Jurkat, Clone E6-1 (cell line): Measurements from ENCODE around the gene ZNF580.

ENCODE experiments used
- DNase-seq: peaks from one replicate; pipeline ENCODE4 v3.0.0-alpha.2; 2011; ENCODE audit warnings: low read depth, low spot score
- H3K4me3 ChIP-seq: 2 replicates; pipeline ENCODE4 v1.5.1; 2011; ENCODE audit warnings: mild to moderate bottlenecking, low read length, control low read depth, moderate library complexity

Gene ZNF580

GRCh38 chr19:55670280-55671053 is 29.7 kb downstream of the ZNF580 start:
- no peak for DNase-seq
- no peak overlapping the region for H3K4me3 ChIP-seq

DNA sequence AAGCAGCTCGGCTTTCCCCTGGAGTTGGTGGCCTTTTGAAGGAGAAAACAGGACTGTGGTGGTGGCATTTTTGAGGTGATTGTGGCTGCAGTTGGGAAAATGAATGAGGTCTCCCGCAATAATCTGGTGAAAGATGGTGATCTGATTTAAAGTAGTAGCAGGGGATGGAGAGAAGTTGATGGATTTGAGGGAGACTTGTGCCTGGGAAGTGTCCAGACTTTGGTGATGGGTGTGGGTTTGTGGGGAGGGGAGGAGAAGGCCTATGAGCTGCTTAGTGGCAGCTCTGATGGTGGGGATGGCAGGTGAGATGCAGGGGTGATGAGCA is 30.2 kb downstream of the ZNF580 start:
- H3K4me3 ChIP-seq = no peak overlapping the region
- no peak for DNase-seq

DNA sequence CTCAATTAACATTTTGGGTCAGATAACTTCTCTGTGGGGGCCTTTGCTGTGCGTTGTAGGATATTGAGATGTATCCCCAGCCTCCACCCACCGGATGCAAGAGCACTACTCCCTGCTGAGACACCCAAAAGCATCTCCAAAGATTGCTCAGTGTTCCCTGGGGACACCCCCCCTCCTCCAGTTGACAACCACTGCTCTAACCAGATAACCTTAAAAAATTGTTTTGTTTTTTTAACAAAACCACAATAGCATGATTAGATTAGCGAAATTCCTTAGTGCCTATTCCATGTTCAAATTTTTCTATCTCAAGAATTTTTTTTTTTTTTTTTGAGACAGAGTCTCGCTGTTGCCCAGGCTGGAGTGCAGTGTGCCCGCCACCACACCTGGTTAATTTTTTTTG is 31.6 kb downstream of the ZNF580 start:
- DNase-seq = no peak
- no peak overlapping the region for H3K4me3 ChIP-seq

DNA sequence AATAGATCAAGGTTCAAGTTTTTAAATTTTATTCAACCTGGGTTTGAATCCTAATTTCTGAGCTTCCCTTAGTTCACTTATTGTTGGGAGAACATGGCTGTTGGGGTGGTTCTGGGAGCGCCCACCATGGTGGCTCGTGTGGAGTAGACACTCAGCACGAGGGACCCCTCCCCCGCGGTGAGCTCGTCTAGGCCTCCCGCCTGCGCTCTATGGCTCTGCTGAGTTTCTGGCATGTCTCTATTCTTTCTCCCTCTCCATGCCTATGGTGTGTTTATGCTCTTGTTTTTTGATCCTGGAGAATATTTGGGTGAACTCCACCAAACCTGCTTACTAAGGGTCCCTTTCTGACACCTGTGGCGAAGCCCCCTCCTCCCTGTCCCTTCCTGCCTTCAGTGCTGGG is 32.7 kb downstream of the ZNF580 start:
- no peak for DNase-seq
- no peak overlapping the region for H3K4me3 ChIP-seq

DNA sequence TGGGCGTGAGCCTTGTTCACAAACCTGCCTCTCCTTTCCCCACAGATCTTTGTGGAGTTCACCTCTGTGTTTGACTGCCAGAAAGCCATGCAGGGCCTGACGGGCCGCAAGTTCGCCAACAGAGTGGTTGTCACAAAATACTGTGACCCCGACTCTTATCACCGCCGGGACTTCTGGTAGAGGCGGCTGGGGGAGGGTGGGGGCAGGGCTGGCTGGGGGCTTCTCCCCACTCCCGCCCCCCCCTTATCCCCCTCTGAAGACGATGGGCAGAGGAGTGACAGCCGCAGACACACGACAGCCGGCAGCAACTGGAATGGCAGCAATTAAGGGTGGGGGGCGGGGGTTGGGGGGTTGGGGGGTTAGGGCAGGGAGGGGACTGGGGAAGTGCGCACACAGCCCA is 33.1 kb downstream of the ZNF580 start:
- no peak for DNase-seq
- peak overlapping the region; percentile 93; the same call in 1 of the 2 replicates for H3K4me3 ChIP-seq

- peak overlapping the region; percentile 93 for H3K4me3 ChIP-seq
Measured at GRCh38 chr19:55674459-55674840, 33.6 kb downstream of the ZNF580 start.

GRCh38 chr19:55674841-55675660 is 34.2 kb downstream of the ZNF580 start, which contains the start of gene EPN1:
Gene EPN1 (plus strand): TSS chr19:55675226. CDS start chr19:55678628, 3,402 bp downstream.
- DNase-seq = peak; percentile 94
- H3K4me3 ChIP-seq = peak within 1 kb of the TSS; percentile 93

More at GRCh38 chr19:55674459-55674840, 33.6 kb downstream of the ZNF580 start:
- no peak for DNase-seq

DNA sequence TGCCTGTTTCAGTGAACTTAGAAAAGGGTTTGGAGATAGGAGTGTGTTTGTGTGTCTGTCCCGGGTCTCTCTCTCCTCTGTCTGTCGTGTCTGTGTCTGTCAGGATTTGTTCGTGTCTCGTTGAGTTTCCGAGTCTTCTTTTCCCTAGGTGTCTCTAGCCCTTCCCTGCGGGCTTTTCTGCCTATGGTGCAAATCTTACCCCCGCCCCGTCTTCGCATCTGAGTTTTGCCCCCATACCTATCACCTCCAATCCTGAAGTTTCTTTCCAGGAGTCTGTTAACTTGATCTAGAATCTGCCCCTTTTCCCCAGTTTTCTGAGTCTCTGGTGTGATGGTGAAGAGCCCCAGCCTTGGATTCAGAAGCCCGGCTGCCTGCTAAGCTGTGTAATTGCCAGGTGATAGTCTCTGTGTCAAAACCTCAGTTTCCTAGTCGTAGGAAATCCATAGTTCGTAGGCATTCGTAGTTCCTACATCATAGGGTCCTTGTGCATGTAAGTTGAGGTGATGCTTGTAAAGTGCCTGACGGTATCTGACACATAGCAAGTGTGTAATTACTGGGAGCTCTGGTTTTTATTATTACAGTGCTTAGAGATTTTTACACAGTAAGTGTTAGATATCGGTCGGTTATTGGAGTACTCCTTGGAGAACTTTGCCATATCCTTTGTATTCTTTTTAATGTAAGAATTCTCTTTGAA is 35.0 kb downstream of the ZNF580 start:
- peak overlapping the region; percentile 93 for H3K4me3 ChIP-seq
- DNase-seq = no peak

- DNase-seq = no peak
- peak overlapping the region; percentile 93 for H3K4me3 ChIP-seq
Measured at GRCh38 chr19:55676383-55676782, 35.6 kb downstream of the ZNF580 start.

- no peak overlapping the region for H3K4me3 ChIP-seq
- DNase-seq = no peak
Measured at GRCh38 chr19:55676889-55677505, 36.2 kb downstream of the ZNF580 start.

GRCh38 chr19:55677572-55678028 is 36.8 kb downstream of the ZNF580 start:
- no peak for DNase-seq
- H3K4me3 ChIP-seq = no peak overlapping the region

DNA sequence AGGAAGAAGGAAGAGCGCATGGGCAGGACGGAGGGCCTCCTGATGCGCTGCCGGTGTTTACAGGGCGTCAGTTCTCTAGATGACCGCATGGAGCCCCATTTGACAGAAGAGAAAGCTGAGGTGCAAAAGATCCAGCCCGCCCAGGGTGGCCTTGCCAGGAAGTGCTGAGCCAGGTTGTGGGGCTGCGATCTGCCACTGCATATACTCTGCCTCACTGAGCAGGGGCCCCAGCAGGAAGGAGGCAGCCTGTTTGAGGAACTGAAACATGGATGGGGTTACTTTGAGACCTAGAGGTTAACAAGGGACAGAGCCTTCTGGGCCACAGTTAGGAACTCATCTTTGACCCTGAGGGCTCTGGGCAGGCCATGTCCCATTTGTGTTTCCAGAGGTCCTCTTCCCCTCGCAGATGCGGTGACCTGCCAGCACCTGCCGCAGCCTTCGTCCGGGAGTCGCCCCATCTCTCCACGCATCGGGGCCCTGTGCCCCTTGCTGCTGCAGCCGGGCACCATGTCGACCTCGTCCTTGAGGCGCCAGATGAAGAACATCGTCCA is 37.4 kb downstream of the ZNF580 start:
- no peak for DNase-seq
- H3K4me3 ChIP-seq = no peak overlapping the region

GRCh38 chr19:55679343-55680257 is 38.8 kb downstream of the ZNF580 start:
- no peak overlapping the region for H3K4me3 ChIP-seq
- DNase-seq = no peak

GRCh38 chr19:55680339-55681130 is 39.7 kb downstream of the ZNF580 start:
- no peak overlapping the region for H3K4me3 ChIP-seq
- no peak for DNase-seq

DNA sequence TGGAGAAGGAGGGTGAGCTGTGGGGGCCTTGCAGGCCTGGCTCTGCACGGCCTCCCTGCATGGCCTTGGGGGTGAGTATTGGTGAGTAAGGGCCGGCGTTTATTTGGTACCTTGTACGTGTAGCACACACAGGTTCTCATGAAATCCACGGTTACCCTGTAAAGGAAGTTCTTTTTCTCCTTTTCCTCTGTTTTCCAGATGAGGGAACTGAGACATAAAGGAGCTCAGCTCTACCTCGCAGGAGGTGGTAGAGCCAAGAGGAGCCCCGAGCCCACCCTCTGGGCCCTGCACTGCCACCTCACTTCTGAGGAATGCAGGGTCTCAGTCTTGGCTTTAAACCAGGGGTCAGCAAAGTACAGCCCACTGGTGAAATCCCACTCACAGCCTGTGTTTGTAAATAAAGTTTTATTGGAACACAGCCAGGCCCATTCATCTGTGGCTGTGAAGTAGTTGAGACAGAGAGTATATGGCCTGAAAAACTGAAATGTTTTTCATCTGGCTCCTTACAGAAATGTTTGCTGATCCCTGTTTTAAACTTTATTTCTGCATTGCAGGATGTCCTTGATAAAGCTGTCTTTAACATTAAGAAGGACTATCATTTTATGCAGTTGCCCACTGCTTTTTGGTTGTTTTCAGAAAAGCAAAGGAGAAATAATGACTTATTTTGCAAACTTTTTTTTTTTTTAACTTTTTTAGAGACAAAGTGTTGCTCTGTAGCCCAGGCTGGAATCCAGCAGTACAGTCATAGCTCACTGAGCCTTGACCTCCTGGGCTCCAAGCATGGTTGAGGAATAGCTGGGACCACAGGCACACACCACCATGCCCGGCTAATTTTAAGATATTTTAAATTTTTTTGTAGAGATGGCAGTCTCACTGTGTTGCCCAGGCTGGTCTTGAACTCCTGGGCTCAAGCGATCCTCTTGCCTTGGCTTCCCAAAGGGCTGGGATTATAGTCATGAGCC is 40.6 kb downstream of the ZNF580 start:
- no peak for DNase-seq
- no peak overlapping the region for H3K4me3 ChIP-seq
